Glomerular visceral epithelial cell (primary cell): ENCODE data around the gene ADAMTS2.

Source experiments
- DNase-seq: peaks from one replicate; pipeline ENCODE4 v3.0.0-alpha.2; 2016; ENCODE audit errors: extremely low spot score

The ADAMTS2 gene

GRCh38 chr5:179124853-179125788 lies 220.1 kb downstream of the ADAMTS2 start:
- no peak for DNase-seq

GRCh38 chr5:179124273-179124852 lies 220.9 kb downstream of the ADAMTS2 start:
- DNase-seq = no peak

GRCh38 chr5:179123491-179124272 lies 221.6 kb downstream of the ADAMTS2 start:
- no peak for DNase-seq

GRCh38 chr5:179123109-179123426 lies 222.2 kb downstream of the ADAMTS2 start:
- DNase-seq = no peak

- DNase-seq = no peak
These were observed 222.7 kb downstream of the ADAMTS2 start for GRCh38 chr5:179122411-179123108.

GRCh38 chr5:179121667-179122111 lies 223.6 kb downstream of the ADAMTS2 start:
- DNase-seq = no peak

- DNase-seq = no peak
These were observed 224.2 kb downstream of the ADAMTS2 start for GRCh38 chr5:179120951-179121666.

GRCh38 chr5:179120421-179120861 lies 224.8 kb downstream of the ADAMTS2 start:
- no peak for DNase-seq

- DNase-seq = no peak
These were observed 225.7 kb downstream of the ADAMTS2 start for GRCh38 chr5:179119415-179120170.

- no peak for DNase-seq
These were observed 226.4 kb downstream of the ADAMTS2 start for GRCh38 chr5:179118756-179119414.

GRCh38 chr5:179118338-179118737 lies 226.9 kb downstream of the ADAMTS2 start:
- DNase-seq = no peak

- DNase-seq = no peak
These were observed 229.3 kb downstream of the ADAMTS2 start for GRCh38 chr5:179115845-179116524.

- no peak for DNase-seq
These were observed 230.0 kb downstream of the ADAMTS2 start for GRCh38 chr5:179115307-179115706.

- no peak for DNase-seq
These were observed 230.5 kb downstream of the ADAMTS2 start for GRCh38 chr5:179114756-179115155.

GRCh38 chr5:179113945-179114641 lies 231.2 kb downstream of the ADAMTS2 start:
- no peak for DNase-seq

- no peak for DNase-seq
These were observed 232.1 kb downstream of the ADAMTS2 start for GRCh38 chr5:179113143-179113530.

GRCh38 chr5:179112469-179113142 lies 232.7 kb downstream of the ADAMTS2 start:
- DNase-seq = no peak
